Measurements from ENCODE around the gene FAM222B.

- TF ChIP-seq, protein P1, sequence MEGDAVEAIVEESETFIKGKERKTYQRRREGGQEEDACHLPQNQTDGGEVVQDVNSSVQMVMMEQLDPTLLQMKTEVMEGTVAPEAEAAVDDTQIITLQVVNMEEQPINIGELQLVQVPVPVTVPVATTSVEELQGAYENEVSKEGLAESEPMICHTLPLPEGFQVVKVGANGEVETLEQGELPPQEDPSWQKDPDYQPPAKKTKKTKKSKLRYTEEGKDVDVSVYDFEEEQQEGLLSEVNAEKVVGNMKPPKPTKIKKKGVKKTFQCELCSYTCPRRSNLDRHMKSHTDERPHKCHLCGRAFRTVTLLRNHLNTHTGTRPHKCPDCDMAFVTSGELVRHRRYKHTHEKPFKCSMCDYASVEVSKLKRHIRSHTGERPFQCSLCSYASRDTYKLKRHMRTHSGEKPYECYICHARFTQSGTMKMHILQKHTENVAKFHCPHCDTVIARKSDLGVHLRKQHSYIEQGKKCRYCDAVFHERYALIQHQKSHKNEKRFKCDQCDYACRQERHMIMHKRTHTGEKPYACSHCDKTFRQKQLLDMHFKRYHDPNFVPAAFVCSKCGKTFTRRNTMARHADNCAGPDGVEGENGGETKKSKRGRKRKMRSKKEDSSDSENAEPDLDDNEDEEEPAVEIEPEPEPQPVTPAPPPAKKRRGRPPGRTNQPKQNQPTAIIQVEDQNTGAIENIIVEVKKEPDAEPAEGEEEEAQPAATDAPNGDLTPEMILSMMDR (IDR thresholded peaks at IDR 0.05; ENCODE audit: insufficient read depth, low read length, poor library complexity, severe bottlenecking), result no peak
- no peak for TF ChIP-seq EZH2phosphoT487 (conservative IDR thresholded peaks at IDR 0.05; ENCODE audit: low read length)
Measured at GRCh38 chr17:28878158-28878910, 35.7 kb upstream of the FAM222B start.

All from SU-DHL-6 (cell line).